Measurements from ENCODE around the gene GJA10. TPM values are rescaled to one million over a fixed set of nuclear protein-coding genes. Genes with fewer than 3 reads are reported as not detected.
A peak's percentile ranks its signal among the peaks of the same experiment; 100 is the strongest.
"Not testable (repeated sequence)": the region's sequence is repeated elsewhere in the genome, so short reads cannot be mapped to it uniquely, and the experiment has no call there.

GJA10 gene
- total RNA-seq, 2 experiments from 2014 or later = not detected

DNA sequence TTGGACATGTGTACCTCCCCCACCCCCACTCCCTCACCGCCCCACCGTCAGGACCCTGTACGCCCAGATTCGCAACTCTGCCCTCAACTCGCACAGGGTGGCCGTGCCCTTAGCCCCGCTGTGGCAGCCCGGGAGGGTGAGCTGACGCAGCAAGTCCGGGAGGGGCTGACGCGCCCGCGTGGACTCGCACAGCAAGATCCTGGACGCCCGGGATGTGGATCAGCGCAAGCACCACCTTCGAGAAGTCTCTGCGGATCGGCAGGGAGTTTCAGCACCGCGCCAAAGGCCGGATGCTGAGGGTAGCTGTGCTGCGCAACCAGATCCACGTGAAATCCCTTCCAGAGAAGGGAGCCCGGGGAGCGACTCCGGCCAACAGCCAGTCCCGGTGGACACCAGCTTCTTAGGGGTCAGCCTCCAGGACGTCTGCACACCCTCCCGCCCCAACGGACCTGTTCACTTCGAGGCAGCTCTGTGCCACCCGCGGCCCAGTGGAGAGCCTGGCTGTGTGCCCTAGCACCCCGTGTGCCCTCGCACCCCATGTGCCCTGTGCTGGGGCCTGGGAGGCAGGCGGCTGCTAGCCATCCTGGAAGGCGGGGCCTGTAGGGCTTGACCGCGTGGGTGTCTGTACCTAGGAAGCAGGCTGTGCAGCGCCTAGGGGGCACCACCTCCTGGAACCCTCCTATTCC is 6.7 kb upstream of the GJA10 start:
- Mint-ChIP-seq H3K4me3 (no peak overlapping the region), H3K27me3 (peaks cover 14% of the 10 kb centered on the region), H3K36me3 (ENCODE audit: low read depth) (no peaks in the 10 kb centered on the region), H3K27ac (no peak overlapping the region), H3K4me1 (ENCODE audit: low read depth) (peaks cover 8% of the 10 kb centered on the region), H3K9me3 (no peaks in the 10 kb centered on the region)
- TF ChIP-seq, protein P1, sequence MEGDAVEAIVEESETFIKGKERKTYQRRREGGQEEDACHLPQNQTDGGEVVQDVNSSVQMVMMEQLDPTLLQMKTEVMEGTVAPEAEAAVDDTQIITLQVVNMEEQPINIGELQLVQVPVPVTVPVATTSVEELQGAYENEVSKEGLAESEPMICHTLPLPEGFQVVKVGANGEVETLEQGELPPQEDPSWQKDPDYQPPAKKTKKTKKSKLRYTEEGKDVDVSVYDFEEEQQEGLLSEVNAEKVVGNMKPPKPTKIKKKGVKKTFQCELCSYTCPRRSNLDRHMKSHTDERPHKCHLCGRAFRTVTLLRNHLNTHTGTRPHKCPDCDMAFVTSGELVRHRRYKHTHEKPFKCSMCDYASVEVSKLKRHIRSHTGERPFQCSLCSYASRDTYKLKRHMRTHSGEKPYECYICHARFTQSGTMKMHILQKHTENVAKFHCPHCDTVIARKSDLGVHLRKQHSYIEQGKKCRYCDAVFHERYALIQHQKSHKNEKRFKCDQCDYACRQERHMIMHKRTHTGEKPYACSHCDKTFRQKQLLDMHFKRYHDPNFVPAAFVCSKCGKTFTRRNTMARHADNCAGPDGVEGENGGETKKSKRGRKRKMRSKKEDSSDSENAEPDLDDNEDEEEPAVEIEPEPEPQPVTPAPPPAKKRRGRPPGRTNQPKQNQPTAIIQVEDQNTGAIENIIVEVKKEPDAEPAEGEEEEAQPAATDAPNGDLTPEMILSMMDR (IDR thresholded peaks at IDR 0.05) = no peak
- ATAC-seq = peak; percentile 62
- intact Hi-C loops (cut with micrococcal nuclease) = no loop called here
- CTCF ChIA-PET = no interaction called here
- POLR2A ChIA-PET = no interaction called here
- DNase-seq = peak; percentile 22

DNA sequence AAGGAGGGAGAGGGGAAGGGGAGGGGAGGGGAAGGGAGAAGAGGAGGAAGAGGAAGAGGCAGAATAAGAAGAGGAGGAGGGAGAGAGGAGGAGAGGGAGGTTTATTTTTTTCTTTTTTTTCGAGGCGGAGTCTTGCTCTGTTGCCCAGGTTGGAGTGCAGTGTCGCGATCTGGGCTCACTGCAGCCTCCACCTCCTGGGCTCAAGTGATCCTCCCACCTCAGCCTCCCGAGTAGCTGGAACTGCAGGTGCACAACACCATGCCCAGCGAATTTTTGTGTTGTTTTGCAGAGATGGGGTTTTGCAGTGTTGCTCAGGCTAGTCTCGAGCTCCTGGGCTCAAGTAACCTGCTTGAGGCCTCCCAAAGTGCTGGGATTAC is 6.1 kb upstream of the GJA10 start:
- CTCF ChIA-PET = no interaction called here
- H3K27ac Mint-ChIP-seq = no peak overlapping the region
- no peaks in the 10 kb centered on the region for H3K36me3 Mint-ChIP-seq (ENCODE audit: low read depth)
- POLR2A ChIA-PET = no interaction called here
- TF ChIP-seq, protein P1 (IDR thresholded peaks at IDR 0.05) = no peak
- no peak for DNase-seq
- intact Hi-C loops (cut with micrococcal nuclease) = no loop called here
- H3K9me3 Mint-ChIP-seq = no peaks in the 10 kb centered on the region
- no peak for ATAC-seq
- H3K4me3 Mint-ChIP-seq = no peak overlapping the region
- H3K4me1 Mint-ChIP-seq (ENCODE audit: low read depth) = peaks cover 8% of the 10 kb centered on the region
- peaks cover 16% of the 10 kb centered on the region for H3K27me3 Mint-ChIP-seq

DNA sequence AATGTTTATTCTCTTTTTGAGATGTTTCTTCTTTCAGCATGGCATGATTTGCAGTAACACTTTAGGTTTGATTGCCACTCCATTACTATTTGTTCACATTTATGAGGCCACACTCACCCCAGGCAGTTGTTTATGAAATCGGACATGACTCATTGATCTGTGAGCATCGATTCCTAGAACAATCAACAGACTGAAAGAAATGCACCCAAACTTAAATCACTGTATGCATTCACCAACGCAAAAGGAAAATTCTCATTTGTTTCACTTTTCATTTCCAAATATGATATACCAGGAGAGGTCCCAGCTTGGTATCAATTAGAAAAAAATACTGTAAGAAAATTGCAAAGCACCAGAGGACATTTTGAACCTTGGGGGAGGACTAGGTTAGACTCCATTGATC is 5.4 kb upstream of the GJA10 start:
- intact Hi-C loops (cut with micrococcal nuclease) = no loop called here
- TF ChIP-seq, protein P1 (IDR thresholded peaks at IDR 0.05) = no peak
- no peak overlapping the region for H3K4me3 Mint-ChIP-seq
- ChIA-PET CTCF (no interaction called here), POLR2A (interaction anchor here (0.8 kb wide), 1 partner anchor 21 kb away, joined by 3 read pairs; no protein-coding TSS in a partner anchor)
- H3K4me1 Mint-ChIP-seq (ENCODE audit: low read depth) = peaks cover 8% of the 10 kb centered on the region
- peak; percentile 60 for ATAC-seq
- no peak for DNase-seq
- H3K27me3 Mint-ChIP-seq = peaks cover 21% of the 10 kb centered on the region
- no peaks in the 10 kb centered on the region for H3K9me3 Mint-ChIP-seq
- no peaks in the 10 kb centered on the region for H3K36me3 Mint-ChIP-seq (ENCODE audit: low read depth)
- H3K27ac Mint-ChIP-seq = no peak overlapping the region

DNA sequence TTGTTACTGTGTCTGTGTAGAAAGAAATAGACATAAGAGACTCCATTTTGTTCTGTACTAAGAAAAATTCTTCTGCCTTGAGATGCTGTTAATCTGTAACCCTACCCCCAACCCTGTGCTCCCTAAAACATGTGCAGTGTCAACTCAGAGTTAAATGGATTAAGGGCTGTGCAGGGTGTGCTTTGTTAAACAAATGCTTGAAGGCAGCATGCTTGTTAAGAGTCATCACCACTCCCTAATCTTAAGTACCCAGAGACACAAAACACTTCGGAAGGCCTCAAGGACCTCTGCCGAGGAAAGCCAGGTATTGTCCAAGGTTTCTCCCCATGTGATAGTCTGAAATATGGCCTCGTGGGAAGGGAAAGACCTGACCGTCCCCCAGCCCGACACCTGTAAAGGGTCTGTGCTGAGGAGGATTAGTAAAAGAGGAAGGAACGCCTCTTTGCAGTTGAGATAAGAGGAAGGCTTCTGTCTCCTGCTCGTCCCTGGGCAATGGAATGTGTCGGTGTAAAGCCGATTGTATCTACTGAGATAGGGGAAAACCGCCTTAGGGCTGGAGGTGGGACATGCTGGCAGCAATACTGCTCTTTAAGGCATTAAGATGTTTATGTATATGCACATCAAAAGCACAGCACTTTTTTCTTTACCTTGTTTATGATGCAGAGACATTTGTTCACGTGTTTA is 3.3 kb upstream of the GJA10 start:
- H3K27ac Mint-ChIP-seq; H3K36me3 Mint-ChIP-seq (ENCODE audit: low read depth); DNase-seq; H3K4me3 Mint-ChIP-seq; POLR2A ChIA-PET; H3K4me1 Mint-ChIP-seq (ENCODE audit: low read depth); intact Hi-C loops (cut with micrococcal nuclease); ATAC-seq; H3K9me3 Mint-ChIP-seq; CTCF ChIA-PET: not testable (repeated sequence)
- H3K27me3 Mint-ChIP-seq = peaks cover 35% of the 10 kb centered on the region

DNA sequence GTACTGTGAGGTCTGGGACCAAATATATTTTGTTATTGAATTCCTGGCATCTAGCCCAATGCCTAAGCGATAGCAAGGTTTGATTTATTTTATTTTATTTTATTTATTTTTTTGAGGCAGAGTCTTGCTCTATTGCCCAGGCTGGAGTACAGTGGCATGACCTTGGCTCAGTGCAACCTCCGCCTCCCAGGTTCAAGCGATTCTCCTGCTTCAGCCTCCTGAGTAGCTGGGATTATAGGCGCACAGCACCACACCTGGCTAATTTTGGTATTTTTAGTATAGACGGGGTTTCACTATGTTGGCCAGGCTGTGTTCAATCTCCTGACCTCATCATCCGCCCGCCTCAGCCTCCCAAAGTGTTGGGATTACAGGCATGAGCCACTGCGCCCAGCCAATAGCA is 1.7 kb upstream of the GJA10 start:
- H3K9me3 Mint-ChIP-seq; intact Hi-C loops (cut with micrococcal nuclease); ATAC-seq; H3K27ac Mint-ChIP-seq; POLR2A ChIA-PET; H3K4me3 Mint-ChIP-seq; DNase-seq; H3K36me3 Mint-ChIP-seq (ENCODE audit: low read depth): not testable (repeated sequence)
- TF ChIP-seq, protein P1 (IDR thresholded peaks at IDR 0.05) = peak; percentile 28
- CTCF ChIA-PET = interaction anchor here (0.6 to 1.0 kb wide), 2 partner anchors 13 to 38 kb away, joined by 3 read pairs; no protein-coding TSS in a partner anchor
- Mint-ChIP-seq H3K27me3 (peaks cover 42% of the 10 kb centered on the region), H3K4me1 (ENCODE audit: low read depth) (peaks cover 10% of the 10 kb centered on the region)
